ENCODE measurements around the gene FHIT.

FHIT gene

GRCh38 chr3:60325610-60326170 lies 925.6 kb downstream of the FHIT start:
- H3K4me1 ChIP-seq (ENCODE audit: control insufficient read depth, insufficient read depth, low read length), result no peaks in the 10 kb centered on the region
- H3K27me3 ChIP-seq (ENCODE audit: control insufficient read depth, insufficient read depth, low read length), result no peaks in the 10 kb centered on the region
- no peaks in the 10 kb centered on the region for H3K36me3 ChIP-seq (ENCODE audit: control insufficient read depth, insufficient read depth, low read length)
- H3K4me3 ChIP-seq (ENCODE audit: low read depth, low read length), result no peak overlapping the region
- H3K9ac ChIP-seq (ENCODE audit: low read depth, low read length), result no peak overlapping the region
- no peaks in the 10 kb centered on the region for H3K9me3 ChIP-seq (ENCODE audit: control insufficient read depth, insufficient read depth, low read length)

- Histone ChIP-seq H3K9ac (ENCODE audit: low read depth, low read length) (no peak overlapping the region), H3K4me1 (ENCODE audit: control insufficient read depth, insufficient read depth, low read length) (no peaks in the 10 kb centered on the region), H3K27me3 (ENCODE audit: control insufficient read depth, insufficient read depth, low read length) (no peaks in the 10 kb centered on the region), H3K36me3 (ENCODE audit: control insufficient read depth, insufficient read depth, low read length) (no peaks in the 10 kb centered on the region), H3K4me3 (ENCODE audit: low read depth, low read length) (no peak overlapping the region), H3K9me3 (ENCODE audit: control insufficient read depth, insufficient read depth, low read length) (no peaks in the 10 kb centered on the region)
Measured at GRCh38 chr3:60323651-60324050, 927.6 kb downstream of the FHIT start.

GRCh38 chr3:60323180-60323579 lies 928.1 kb downstream of the FHIT start:
- H3K36me3 ChIP-seq (ENCODE audit: control insufficient read depth, insufficient read depth, low read length), result no peaks in the 10 kb centered on the region
- no peaks in the 10 kb centered on the region for H3K9me3 ChIP-seq (ENCODE audit: control insufficient read depth, insufficient read depth, low read length)
- H3K27me3 ChIP-seq (ENCODE audit: control insufficient read depth, insufficient read depth, low read length), result no peaks in the 10 kb centered on the region
- no peak overlapping the region for H3K4me3 ChIP-seq (ENCODE audit: low read depth, low read length)
- no peak overlapping the region for H3K9ac ChIP-seq (ENCODE audit: low read depth, low read length)
- H3K4me1 ChIP-seq (ENCODE audit: control insufficient read depth, insufficient read depth, low read length), result no peaks in the 10 kb centered on the region

DNA sequence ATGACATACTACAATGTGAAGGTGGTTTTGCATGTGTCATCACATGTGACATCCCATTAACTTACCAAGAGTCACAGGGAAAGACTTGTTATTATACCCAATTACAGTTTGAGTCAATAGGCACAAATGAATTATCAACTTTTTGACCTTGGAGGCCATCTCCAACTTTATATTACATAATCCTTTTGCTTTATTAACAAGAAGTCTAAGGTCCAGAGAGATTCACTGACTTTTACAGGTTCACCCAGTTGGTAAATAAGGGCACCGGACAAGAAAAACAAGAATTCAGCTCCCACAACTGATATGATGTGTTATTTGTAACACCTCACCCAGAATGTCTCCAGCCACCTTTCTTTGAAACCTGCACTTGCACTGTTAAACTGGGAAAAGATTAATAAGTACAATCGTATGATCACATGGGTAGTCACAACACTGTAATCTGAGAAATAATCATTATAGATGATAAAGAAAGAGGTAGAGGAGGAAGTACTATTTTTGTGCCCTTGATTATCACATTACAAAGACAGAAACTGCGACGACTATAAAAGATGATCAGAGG lies 928.9 kb downstream of the FHIT start:
- H3K27me3 ChIP-seq (ENCODE audit: control insufficient read depth, insufficient read depth, low read length), result no peaks in the 10 kb centered on the region
- no peaks in the 10 kb centered on the region for H3K36me3 ChIP-seq (ENCODE audit: control insufficient read depth, insufficient read depth, low read length)
- H3K4me1 ChIP-seq (ENCODE audit: control insufficient read depth, insufficient read depth, low read length), result no peaks in the 10 kb centered on the region
- no peaks in the 10 kb centered on the region for H3K9me3 ChIP-seq (ENCODE audit: control insufficient read depth, insufficient read depth, low read length)
- H3K9ac ChIP-seq (ENCODE audit: low read depth, low read length), result no peak overlapping the region
- H3K4me3 ChIP-seq (ENCODE audit: low read depth, low read length), result no peak overlapping the region

DNA sequence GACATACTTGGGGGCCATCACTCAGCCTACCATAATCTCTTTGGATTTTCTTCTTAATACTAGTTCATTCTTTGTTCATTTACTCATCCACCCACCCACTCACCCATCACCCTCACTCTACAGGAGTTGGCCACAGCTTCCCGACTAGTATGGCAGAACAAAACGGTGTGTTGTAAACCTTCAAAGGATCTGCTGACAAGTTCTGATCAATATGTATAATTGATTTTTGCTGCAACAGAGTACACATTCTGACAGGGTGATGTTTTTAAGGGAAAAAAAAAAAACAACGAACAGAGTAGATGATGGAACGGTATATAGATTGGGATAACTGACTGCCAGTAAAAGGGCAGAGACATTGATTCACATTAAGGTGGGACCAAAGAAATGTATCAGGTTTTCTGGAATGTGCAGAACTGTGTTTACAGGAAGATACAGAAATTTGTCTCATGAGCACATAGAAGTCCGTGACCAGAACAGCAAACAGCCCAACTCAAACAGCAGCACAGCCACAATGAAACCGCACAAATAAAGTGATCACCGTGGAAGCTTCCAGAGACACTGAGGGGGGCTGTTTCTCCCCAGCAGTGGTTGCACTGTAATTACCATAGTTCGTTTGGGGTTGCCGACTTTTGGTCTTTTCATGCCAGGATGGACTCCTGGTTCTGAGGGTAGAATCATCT lies 931.9 kb downstream of the FHIT start:
- Histone ChIP-seq H3K27me3 (ENCODE audit: control insufficient read depth, insufficient read depth, low read length) (no peaks in the 10 kb centered on the region), H3K9ac (ENCODE audit: low read depth, low read length) (no peak overlapping the region), H3K36me3 (ENCODE audit: control insufficient read depth, insufficient read depth, low read length) (no peaks in the 10 kb centered on the region), H3K9me3 (ENCODE audit: control insufficient read depth, insufficient read depth, low read length) (no peaks in the 10 kb centered on the region), H3K4me3 (ENCODE audit: low read depth, low read length) (no peak overlapping the region), H3K4me1 (ENCODE audit: control insufficient read depth, insufficient read depth, low read length) (peaks cover 2% of the 10 kb centered on the region)

- Histone ChIP-seq H3K9me3 (ENCODE audit: control insufficient read depth, insufficient read depth, low read length) (no peaks in the 10 kb centered on the region), H3K4me1 (ENCODE audit: control insufficient read depth, insufficient read depth, low read length) (peaks cover 2% of the 10 kb centered on the region), H3K36me3 (ENCODE audit: control insufficient read depth, insufficient read depth, low read length) (no peaks in the 10 kb centered on the region), H3K9ac (ENCODE audit: low read depth, low read length) (no peak overlapping the region), H3K27me3 (ENCODE audit: control insufficient read depth, insufficient read depth, low read length) (no peaks in the 10 kb centered on the region), H3K4me3 (ENCODE audit: low read depth, low read length) (no peak overlapping the region)
Measured at GRCh38 chr3:60316121-60316797, 935.0 kb downstream of the FHIT start.

GRCh38 chr3:60313951-60314461 lies 937.2 kb downstream of the FHIT start:
- no peaks in the 10 kb centered on the region for H3K9me3 ChIP-seq (ENCODE audit: control insufficient read depth, insufficient read depth, low read length)
- H3K27me3 ChIP-seq (ENCODE audit: control insufficient read depth, insufficient read depth, low read length), result no peaks in the 10 kb centered on the region
- H3K36me3 ChIP-seq (ENCODE audit: control insufficient read depth, insufficient read depth, low read length), result no peaks in the 10 kb centered on the region
- H3K4me3 ChIP-seq (ENCODE audit: low read depth, low read length), result no peak overlapping the region
- H3K4me1 ChIP-seq (ENCODE audit: control insufficient read depth, insufficient read depth, low read length), result peaks cover 2% of the 10 kb centered on the region
- H3K9ac ChIP-seq (ENCODE audit: low read depth, low read length), result no peak overlapping the region

DNA sequence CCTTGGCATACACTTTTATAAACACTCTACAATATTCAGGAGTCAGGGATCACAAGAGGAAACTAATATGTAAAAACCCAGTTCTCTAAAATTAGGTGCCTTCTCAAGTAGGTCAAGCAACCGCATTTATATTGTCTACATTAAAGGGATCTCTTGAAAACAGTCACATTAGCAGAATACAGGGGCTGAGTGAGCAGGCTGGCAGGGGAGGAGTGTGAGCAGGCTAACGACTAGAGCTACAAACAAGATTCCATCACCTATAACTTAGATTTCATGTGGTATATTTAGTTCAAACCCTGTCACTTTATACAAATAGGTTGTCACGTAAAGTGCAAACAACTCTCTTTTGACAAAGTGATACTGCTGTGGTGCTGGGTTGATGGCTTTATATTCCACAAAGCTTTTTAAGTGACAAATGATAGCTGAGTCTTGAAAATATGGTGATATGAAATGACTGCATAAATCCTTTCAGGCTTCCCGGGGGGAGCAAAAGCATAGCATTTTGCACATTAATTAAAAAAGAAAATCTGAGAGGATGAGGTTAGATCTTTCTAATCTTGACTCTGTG lies 937.9 kb downstream of the FHIT start:
- no peak overlapping the region for H3K9ac ChIP-seq (ENCODE audit: low read depth, low read length)
- no peaks in the 10 kb centered on the region for H3K27me3 ChIP-seq (ENCODE audit: control insufficient read depth, insufficient read depth, low read length)
- no peak overlapping the region for H3K4me3 ChIP-seq (ENCODE audit: low read depth, low read length)
- H3K9me3 ChIP-seq (ENCODE audit: control insufficient read depth, insufficient read depth, low read length), result no peaks in the 10 kb centered on the region
- peaks cover 2% of the 10 kb centered on the region for H3K4me1 ChIP-seq (ENCODE audit: control insufficient read depth, insufficient read depth, low read length)
- no peaks in the 10 kb centered on the region for H3K36me3 ChIP-seq (ENCODE audit: control insufficient read depth, insufficient read depth, low read length)

DNA sequence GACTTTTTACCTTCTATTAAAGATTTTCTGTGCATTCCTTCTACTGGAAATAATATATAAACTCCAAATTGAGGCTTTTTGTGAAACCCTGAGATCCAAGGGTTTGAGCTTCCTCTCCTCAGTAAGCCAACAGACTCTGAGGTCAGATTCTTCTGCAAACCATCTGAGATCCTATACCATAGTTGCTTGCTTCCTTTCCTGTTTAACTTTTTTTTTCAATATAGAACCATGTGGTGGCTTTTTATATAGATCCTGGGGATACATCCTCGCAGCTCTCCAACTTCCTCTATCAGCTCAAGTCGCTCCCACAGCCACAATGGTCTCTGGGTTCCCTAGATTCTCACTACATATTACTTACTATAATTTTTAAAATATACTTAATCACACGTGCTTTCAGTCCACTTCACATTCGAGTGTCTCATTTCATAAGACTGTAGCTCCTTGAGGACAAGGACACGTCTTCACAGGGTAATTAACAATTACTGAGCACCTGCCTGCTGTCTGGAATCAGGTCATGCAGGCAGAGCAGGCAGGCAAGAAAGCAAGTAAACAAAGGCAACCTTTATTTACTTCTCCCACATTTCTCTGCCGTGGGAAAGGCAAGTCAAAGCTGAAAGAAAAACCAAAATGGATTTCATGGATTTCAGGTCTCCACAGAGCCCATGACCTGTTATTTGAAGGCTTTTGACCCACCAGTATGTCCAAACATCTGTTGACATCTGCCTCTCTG lies 941.5 kb downstream of the FHIT start:
- Histone ChIP-seq H3K4me3 (ENCODE audit: low read depth, low read length) (no peak overlapping the region), H3K4me1 (ENCODE audit: control insufficient read depth, insufficient read depth, low read length) (no peaks in the 10 kb centered on the region), H3K27me3 (ENCODE audit: control insufficient read depth, insufficient read depth, low read length) (no peaks in the 10 kb centered on the region), H3K9ac (ENCODE audit: low read depth, low read length) (no peak overlapping the region), H3K9me3 (ENCODE audit: control insufficient read depth, insufficient read depth, low read length) (no peaks in the 10 kb centered on the region), H3K36me3 (ENCODE audit: control insufficient read depth, insufficient read depth, low read length) (no peaks in the 10 kb centered on the region)

GRCh38 chr3:60308808-60309207 lies 942.4 kb downstream of the FHIT start:
- H3K9me3 ChIP-seq (ENCODE audit: control insufficient read depth, insufficient read depth, low read length), result no peaks in the 10 kb centered on the region
- no peaks in the 10 kb centered on the region for H3K4me1 ChIP-seq (ENCODE audit: control insufficient read depth, insufficient read depth, low read length)

GRCh38 chr3:60307562-60308199 lies 943.6 kb downstream of the FHIT start:
- no peak overlapping the region for H3K9ac ChIP-seq (ENCODE audit: low read depth, low read length)
- H3K4me1 ChIP-seq (ENCODE audit: control insufficient read depth, insufficient read depth, low read length), result no peaks in the 10 kb centered on the region
- no peaks in the 10 kb centered on the region for H3K9me3 ChIP-seq (ENCODE audit: control insufficient read depth, insufficient read depth, low read length)
- no peaks in the 10 kb centered on the region for H3K36me3 ChIP-seq (ENCODE audit: control insufficient read depth, insufficient read depth, low read length)
- no peaks in the 10 kb centered on the region for H3K27me3 ChIP-seq (ENCODE audit: control insufficient read depth, insufficient read depth, low read length)
- no peak overlapping the region for H3K4me3 ChIP-seq (ENCODE audit: low read depth, low read length)

More at GRCh38 chr3:60308808-60309207, 942.4 kb downstream of the FHIT start:
- no peak overlapping the region for H3K4me3 ChIP-seq (ENCODE audit: low read depth, low read length)
- H3K9ac ChIP-seq (ENCODE audit: low read depth, low read length), result no peak overlapping the region
- H3K36me3 ChIP-seq (ENCODE audit: control insufficient read depth, insufficient read depth, low read length), result no peaks in the 10 kb centered on the region
- H3K27me3 ChIP-seq (ENCODE audit: control insufficient read depth, insufficient read depth, low read length), result no peaks in the 10 kb centered on the region
